Measurements from ENCODE around the gene NEUROG2. TPM values are rescaled to one million over a fixed set of nuclear protein-coding genes. Genes with fewer than 3 reads are reported as not detected.
A peak's percentile ranks its signal among the peaks of the same experiment; 100 is the strongest.
"Not testable (repeated sequence)": the region's sequence is repeated elsewhere in the genome, so short reads cannot be mapped to it uniquely, and the experiment has no call there.

Gene NEUROG2
- total RNA-seq, 1 donor from 2014 or later = not detected

GRCh38 chr4:112540695-112541094 is 24.7 kb upstream of the NEUROG2 start:
- H3K4me1 Mint-ChIP-seq (ENCODE audit: low read depth) = no peaks in the 10 kb centered on the region
- DNase-seq (ENCODE audit: low spot score) = no peak
- H3K4me3 Mint-ChIP-seq (ENCODE audit: low read depth) = no peak overlapping the region
- intact Hi-C loops (cut with micrococcal nuclease) = no loop called here
- no peaks in the 10 kb centered on the region for H3K9me3 Mint-ChIP-seq
- peaks cover 8% of the 10 kb centered on the region for H3K36me3 Mint-ChIP-seq (ENCODE audit: low read depth)
- H3K27ac Mint-ChIP-seq = no peak overlapping the region
- H3K27me3 Mint-ChIP-seq (ENCODE audit: low read depth) = no peaks in the 10 kb centered on the region

DNA sequence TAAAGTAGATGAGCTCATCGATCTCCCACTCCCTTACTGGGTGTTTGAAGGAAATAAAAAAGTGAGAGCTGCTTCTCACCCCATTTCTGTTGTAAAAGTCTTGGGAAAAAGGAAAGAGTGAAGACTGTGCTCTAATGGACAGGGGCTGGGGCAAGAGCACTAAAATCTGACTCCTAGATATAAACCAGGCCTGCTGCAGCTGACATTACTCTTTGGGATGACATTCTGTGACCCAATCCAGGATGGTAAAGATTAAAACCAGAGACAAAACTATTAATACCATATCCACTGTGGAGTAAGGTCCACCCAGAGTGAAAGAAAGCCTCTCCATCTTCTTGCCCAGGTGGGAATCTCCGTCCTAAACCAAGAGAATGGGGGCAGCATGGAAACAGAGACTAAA is 20.1 kb upstream of the NEUROG2 start:
- H3K27me3 Mint-ChIP-seq (ENCODE audit: low read depth) = peaks cover 6% of the 10 kb centered on the region
- no peak overlapping the region for H3K4me3 Mint-ChIP-seq (ENCODE audit: low read depth)
- no peaks in the 10 kb centered on the region for H3K9me3 Mint-ChIP-seq
- H3K27ac Mint-ChIP-seq = no peak overlapping the region
- intact Hi-C loops (cut with micrococcal nuclease) = no loop called here
- H3K36me3 Mint-ChIP-seq (ENCODE audit: low read depth) = peaks cover 6% of the 10 kb centered on the region
- H3K4me1 Mint-ChIP-seq (ENCODE audit: low read depth) = no peaks in the 10 kb centered on the region
- DNase-seq (ENCODE audit: low spot score) = no peak

DNA sequence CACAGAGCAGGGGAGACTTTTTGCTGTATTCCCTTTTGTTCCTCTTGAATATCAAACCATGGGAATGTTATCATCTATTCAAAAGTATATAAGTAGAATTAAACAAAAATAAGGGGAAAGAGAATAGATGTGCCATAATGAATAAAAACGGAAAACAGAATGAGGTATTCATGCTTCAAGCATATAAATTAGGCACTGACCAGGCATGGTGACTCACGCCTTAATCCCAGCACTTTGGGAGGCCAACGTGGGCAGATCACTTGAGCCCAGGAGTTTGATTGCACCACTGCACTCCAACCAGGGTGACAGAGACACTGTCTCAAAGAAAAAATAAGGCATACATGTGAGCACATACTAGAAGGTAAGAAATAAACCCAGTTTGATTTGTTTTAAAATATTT is 16.3 kb upstream of the NEUROG2 start:
- Mint-ChIP-seq H3K27ac (no peak overlapping the region), H3K4me3 (ENCODE audit: low read depth) (no peak overlapping the region), H3K27me3 (ENCODE audit: low read depth) (peaks cover 16% of the 10 kb centered on the region), H3K4me1 (ENCODE audit: low read depth) (no peaks in the 10 kb centered on the region), H3K9me3 (no peaks in the 10 kb centered on the region), H3K36me3 (ENCODE audit: low read depth) (no peaks in the 10 kb centered on the region)
- DNase-seq (ENCODE audit: low spot score) = no peak
- intact Hi-C loops (cut with micrococcal nuclease) = no loop called here

- H3K27me3 Mint-ChIP-seq (ENCODE audit: low read depth) = peaks cover 23% of the 10 kb centered on the region
- no peak overlapping the region for H3K4me3 Mint-ChIP-seq (ENCODE audit: low read depth)
- H3K4me1 Mint-ChIP-seq (ENCODE audit: low read depth) = no peaks in the 10 kb centered on the region
- no peaks in the 10 kb centered on the region for H3K9me3 Mint-ChIP-seq
- no peaks in the 10 kb centered on the region for H3K36me3 Mint-ChIP-seq (ENCODE audit: low read depth)
- intact Hi-C loops (cut with micrococcal nuclease) = no loop called here
- no peak for DNase-seq (ENCODE audit: low spot score)
- H3K27ac Mint-ChIP-seq = no peak overlapping the region
Observed at GRCh38 chr4:112531146-112531545, 15.2 kb upstream of the NEUROG2 start.

- H3K4me3 Mint-ChIP-seq (ENCODE audit: low read depth) = no peak overlapping the region
- H3K9me3 Mint-ChIP-seq = no peaks in the 10 kb centered on the region
- H3K36me3 Mint-ChIP-seq (ENCODE audit: low read depth) = no peaks in the 10 kb centered on the region
- intact Hi-C loops (cut with micrococcal nuclease) = loop anchor here (10.0 kb wide), 1 partner anchor 239 kb away; no protein-coding TSS in a partner anchor
- no peak for DNase-seq (ENCODE audit: low spot score)
- no peak overlapping the region for H3K27ac Mint-ChIP-seq
- H3K4me1 Mint-ChIP-seq (ENCODE audit: low read depth) = peaks cover 9% of the 10 kb centered on the region
- peaks cover 57% of the 10 kb centered on the region for H3K27me3 Mint-ChIP-seq (ENCODE audit: low read depth)
Observed at GRCh38 chr4:112526061-112526460, 10.1 kb upstream of the NEUROG2 start.

- Mint-ChIP-seq H3K27me3 (ENCODE audit: low read depth) (peaks cover 75% of the 10 kb centered on the region), H3K4me3 (ENCODE audit: low read depth) (peak overlapping the region; percentile 79), H3K36me3 (ENCODE audit: low read depth) (no peaks in the 10 kb centered on the region), H3K9me3 (no peaks in the 10 kb centered on the region), H3K4me1 (ENCODE audit: low read depth) (peaks cover 20% of the 10 kb centered on the region), H3K27ac (no peak overlapping the region)
- peak; percentile 68 for DNase-seq (ENCODE audit: low spot score)
- intact Hi-C loops (cut with micrococcal nuclease) = loop anchor here (1.0 to 10.0 kb wide), 6 partner anchors 9 to 449 kb away; no protein-coding TSS in a partner anchor
Observed at GRCh38 chr4:112523764-112524505, 8.0 kb upstream of the NEUROG2 start.

DNA sequence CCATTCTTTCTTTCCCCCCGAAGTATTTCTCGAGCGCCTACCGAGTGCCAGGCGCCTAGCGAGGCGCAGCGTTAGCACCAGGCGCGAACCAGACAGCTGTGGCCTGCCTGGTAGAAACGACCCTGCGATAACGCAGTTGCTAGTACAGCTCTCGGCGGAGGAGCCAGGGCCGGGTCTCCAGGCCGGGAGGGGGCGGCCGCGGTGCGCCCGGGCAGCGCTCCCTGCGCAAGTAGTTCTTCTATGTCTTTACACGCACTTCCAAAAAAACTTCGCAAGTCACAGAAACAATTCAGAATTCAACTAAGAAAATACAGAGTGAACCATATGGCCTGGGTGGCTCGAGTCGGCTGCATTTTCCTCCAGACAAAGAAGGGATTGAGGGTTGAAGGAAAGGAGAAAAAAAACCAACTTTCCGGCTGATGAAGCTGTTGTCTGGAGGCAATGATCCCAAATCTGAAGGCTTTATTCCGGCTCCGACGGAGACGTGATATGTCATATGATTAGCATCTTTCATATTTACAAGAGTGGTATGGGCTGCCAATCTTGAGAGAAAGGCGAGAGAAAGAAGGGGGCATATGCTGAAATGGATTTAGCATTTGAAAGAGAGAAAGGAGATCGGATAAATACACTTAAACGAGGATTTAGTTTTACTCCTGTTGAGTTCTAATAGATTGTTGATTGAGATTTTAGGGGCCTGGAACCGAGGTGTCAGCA is 7.2 kb upstream of the NEUROG2 start:
- no peaks in the 10 kb centered on the region for H3K36me3 Mint-ChIP-seq (ENCODE audit: low read depth)
- peaks cover 83% of the 10 kb centered on the region for H3K27me3 Mint-ChIP-seq (ENCODE audit: low read depth)
- intact Hi-C loops (cut with micrococcal nuclease) = loop anchor here (1.0 to 10.0 kb wide), 5 partner anchors 8 to 426 kb away; no protein-coding TSS in a partner anchor
- peak overlapping the region; percentile 79 for H3K4me3 Mint-ChIP-seq (ENCODE audit: low read depth)
- DNase-seq (ENCODE audit: low spot score) = peak; percentile 22
- no peak overlapping the region for H3K27ac Mint-ChIP-seq
- no peaks in the 10 kb centered on the region for H3K9me3 Mint-ChIP-seq
- H3K4me1 Mint-ChIP-seq (ENCODE audit: low read depth) = peaks cover 24% of the 10 kb centered on the region

- intact Hi-C loops (cut with micrococcal nuclease) = loop anchor here (5.0 to 10.0 kb wide), 2 partner anchors 242 to 425 kb away; no protein-coding TSS in a partner anchor
- H3K27me3 Mint-ChIP-seq (ENCODE audit: low read depth) = peaks cover 84% of the 10 kb centered on the region
- peaks cover 31% of the 10 kb centered on the region for H3K4me1 Mint-ChIP-seq (ENCODE audit: low read depth)
- not testable (repeated sequence) for H3K9me3 Mint-ChIP-seq; H3K36me3 Mint-ChIP-seq (ENCODE audit: low read depth); DNase-seq (ENCODE audit: low spot score); H3K27ac Mint-ChIP-seq
- peak overlapping the region; percentile 17 for H3K4me3 Mint-ChIP-seq (ENCODE audit: low read depth)
Observed at GRCh38 chr4:112522431-112522830, 6.5 kb upstream of the NEUROG2 start.

DNA sequence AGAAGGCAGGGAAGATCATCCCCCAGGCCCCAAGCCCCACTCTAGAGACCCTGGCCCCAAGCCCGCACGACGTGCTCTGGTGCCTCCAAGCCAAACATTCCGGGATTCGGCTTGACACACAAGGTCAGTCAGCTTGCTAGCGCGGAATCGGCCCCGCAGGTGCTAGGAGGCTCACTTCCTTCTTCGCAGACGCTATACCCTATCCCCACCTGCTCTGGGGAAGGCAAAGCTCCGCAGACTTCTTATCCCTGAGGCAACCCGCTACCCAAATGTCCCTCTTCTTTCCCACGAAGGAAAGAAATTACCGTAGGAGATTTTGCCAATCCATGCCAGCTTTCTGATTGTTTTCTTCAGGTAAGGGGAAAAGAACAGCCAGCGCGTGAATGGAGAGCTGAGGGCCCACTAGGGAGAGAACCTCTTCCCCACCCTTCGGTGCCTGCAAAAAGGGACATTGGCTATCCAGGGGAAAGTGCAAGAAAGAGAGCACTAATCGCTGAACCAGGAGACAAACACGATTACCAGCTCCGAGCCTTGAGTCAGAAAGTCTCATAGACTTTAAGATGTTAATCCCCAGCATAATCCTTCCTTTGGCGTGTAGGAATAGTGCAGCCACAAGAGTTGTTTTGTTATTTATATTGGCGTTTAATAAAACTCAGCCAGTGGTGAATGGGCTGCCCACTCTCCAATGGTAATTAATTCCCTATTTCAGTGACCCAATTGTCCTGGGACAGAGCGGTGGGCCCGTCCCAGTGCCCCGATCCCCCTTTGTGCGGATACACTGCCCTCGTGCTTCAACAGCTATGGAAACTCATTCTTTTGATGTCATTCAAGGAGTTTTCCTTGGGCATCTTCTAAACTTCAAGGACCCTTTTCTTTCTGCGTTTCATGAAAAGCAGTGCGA is 5.4 kb upstream of the NEUROG2 start:
- no peak for DNase-seq (ENCODE audit: low spot score)

DNA sequence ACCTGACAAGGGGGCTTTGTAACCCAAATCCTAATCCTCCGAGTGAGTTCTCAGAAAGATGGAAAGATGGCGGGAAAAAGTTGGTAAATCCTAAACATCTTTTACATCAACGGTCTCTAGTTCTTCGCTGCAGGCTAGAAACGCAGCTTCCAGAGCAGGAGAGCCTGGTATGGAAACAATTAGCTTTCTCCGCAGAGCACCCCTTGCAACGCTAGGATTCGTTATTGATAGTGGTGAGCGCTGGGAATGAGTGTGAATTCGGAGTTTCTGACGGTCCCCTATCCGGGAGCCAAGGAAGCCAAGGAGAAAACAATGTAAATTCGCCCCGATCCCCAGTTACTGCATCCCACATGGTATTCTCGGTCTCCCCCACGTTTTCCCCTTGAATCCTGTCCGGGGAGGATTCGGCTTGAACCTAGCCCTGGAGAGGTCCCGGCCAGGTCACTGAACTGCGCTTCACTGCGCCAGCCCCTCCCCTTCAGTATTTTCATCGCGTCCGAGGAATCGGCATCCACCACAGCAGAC is 4.7 kb upstream of the NEUROG2 start:
- intact Hi-C loops (cut with micrococcal nuclease) = loop anchor here (5.0 to 10.0 kb wide), 2 partner anchors 244 to 423 kb away; no protein-coding TSS in a partner anchor
- Mint-ChIP-seq H3K27me3 (ENCODE audit: low read depth) (peaks cover 86% of the 10 kb centered on the region), H3K4me3 (ENCODE audit: low read depth) (peak overlapping the region; percentile 53), H3K4me1 (ENCODE audit: low read depth) (peaks cover 44% of the 10 kb centered on the region), H3K36me3 (ENCODE audit: low read depth) (no peaks in the 10 kb centered on the region), H3K27ac (no peak overlapping the region), H3K9me3 (no peaks in the 10 kb centered on the region)
- no peak for DNase-seq (ENCODE audit: low spot score)

More for the DNA sequence above, 5.4 kb upstream of the NEUROG2 start:
- peaks cover 86% of the 10 kb centered on the region for H3K27me3 Mint-ChIP-seq (ENCODE audit: low read depth)
- peaks cover 39% of the 10 kb centered on the region for H3K4me1 Mint-ChIP-seq (ENCODE audit: low read depth)
- H3K27ac Mint-ChIP-seq = no peak overlapping the region
- peak overlapping the region; percentile 53 for H3K4me3 Mint-ChIP-seq (ENCODE audit: low read depth)
- no peaks in the 10 kb centered on the region for H3K36me3 Mint-ChIP-seq (ENCODE audit: low read depth)
- intact Hi-C loops (cut with micrococcal nuclease) = loop anchor here (5.0 to 10.0 kb wide), 2 partner anchors 243 to 424 kb away; no protein-coding TSS in a partner anchor
- H3K9me3 Mint-ChIP-seq = no peaks in the 10 kb centered on the region

- no peaks in the 10 kb centered on the region for H3K9me3 Mint-ChIP-seq
- H3K27me3 Mint-ChIP-seq (ENCODE audit: low read depth) = peaks cover 84% of the 10 kb centered on the region
- intact Hi-C loops (cut with micrococcal nuclease) = loop anchor here (5.0 to 10.0 kb wide), 4 partner anchors 233 to 423 kb away; partner anchors contain the start of genes AP1AR and TIFA
- no peak overlapping the region for H3K4me3 Mint-ChIP-seq (ENCODE audit: low read depth)
- H3K36me3 Mint-ChIP-seq (ENCODE audit: low read depth) = no peaks in the 10 kb centered on the region
- peaks cover 46% of the 10 kb centered on the region for H3K4me1 Mint-ChIP-seq (ENCODE audit: low read depth)
- no peak for DNase-seq (ENCODE audit: low spot score)
- H3K27ac Mint-ChIP-seq = no peak overlapping the region
Observed at GRCh38 chr4:112519689-112520597, 4.0 kb upstream of the NEUROG2 start.
